Stimulated activated CD8-positive, alpha-beta memory T cell treated with anti-CD3 and anti-CD28 coated beads, Interleukin-15, amount 100 ng/mL, for 48 hours (primary cell): Measurements from ENCODE around the gene TMCC2.

Experiments used
- DNase-seq, 2 donors: peaks; one replicate each; pipeline ENCODE4 v3.0.0-alpha.2; 2020; ENCODE audit warnings: low read depth in 2 of 2

The TMCC2 gene

GRCh38 chr1:205240569-205240968 is 12.8 kb downstream of the TMCC2 start:
- no peak for DNase-seq

- DNase-seq: no peak
Measured at GRCh38 chr1:205241366-205242030, 13.8 kb downstream of the TMCC2 start.

GRCh38 chr1:205243350-205244191 is 15.8 kb downstream of the TMCC2 start:
- DNase-seq: no peak

- DNase-seq: no peak
Measured at GRCh38 chr1:205244384-205244783, 16.6 kb downstream of the TMCC2 start.

- DNase-seq: no peak
Measured at GRCh38 chr1:205245096-205245495, 17.4 kb downstream of the TMCC2 start.

GRCh38 chr1:205246351-205247119 is 18.8 kb downstream of the TMCC2 start:
- no peak for DNase-seq

GRCh38 chr1:205247130-205247921 is 19.6 kb downstream of the TMCC2 start:
- DNase-seq: no peak

- DNase-seq: no peak
Measured at GRCh38 chr1:205248793-205249601, 21.3 kb downstream of the TMCC2 start.

GRCh38 chr1:205249651-205250050 is 21.9 kb downstream of the TMCC2 start:
- DNase-seq: no peak

GRCh38 chr1:205250699-205251098 is 23.0 kb downstream of the TMCC2 start:
- no peak for DNase-seq

- no peak for DNase-seq
Measured at GRCh38 chr1:205251576-205251975, 23.8 kb downstream of the TMCC2 start.

GRCh38 chr1:205255941-205256780 is 28.4 kb downstream of the TMCC2 start:
- DNase-seq: peak; percentile 63 to 69

GRCh38 chr1:205256951-205257625 is 29.3 kb downstream of the TMCC2 start:
- no peak for DNase-seq

- no peak for DNase-seq
Measured at GRCh38 chr1:205257735-205258134, 30.0 kb downstream of the TMCC2 start.

- DNase-seq: no peak
Measured at GRCh38 chr1:205258261-205258691, 30.5 kb downstream of the TMCC2 start.

- DNase-seq: no peak
Measured at GRCh38 chr1:205258719-205259118, 31.0 kb downstream of the TMCC2 start.

- DNase-seq: no peak
Measured at GRCh38 chr1:205259324-205259832, 31.6 kb downstream of the TMCC2 start.

- no peak for DNase-seq
Measured at GRCh38 chr1:205259998-205260397, 32.3 kb downstream of the TMCC2 start.
